NCI-H69 (cell line): ENCODE results near the gene UNC80.

ENCODE experiments used
- DNase-seq: peaks from one replicate; lab custom pipeline; 2025; lab: John Stamatoyannopoulos, UW

UNC80 gene

GRCh38 chr2:209970711-209971110 lies 199.1 kb downstream of the UNC80 start:
- no peak for DNase-seq

GRCh38 chr2:209973328-209973727 lies 201.7 kb downstream of the UNC80 start:
- DNase-seq = no peak

GRCh38 chr2:209974576-209974975 lies 202.9 kb downstream of the UNC80 start:
- DNase-seq = no peak

GRCh38 chr2:209976698-209977385 lies 205.2 kb downstream of the UNC80 start:
- no peak for DNase-seq

GRCh38 chr2:209977386-209978239 lies 206.0 kb downstream of the UNC80 start:
- peak; percentile 34 for DNase-seq

- DNase-seq = no peak
These were observed 212.7 kb downstream of the UNC80 start for GRCh38 chr2:209984291-209984690.

- no peak for DNase-seq
These were observed 214.2 kb downstream of the UNC80 start for GRCh38 chr2:209985874-209986273.

- no peak for DNase-seq
These were observed 214.8 kb downstream of the UNC80 start for GRCh38 chr2:209986415-209986814.

- no peak for DNase-seq
These were observed 216.4 kb downstream of the UNC80 start for GRCh38 chr2:209988010-209988409.

- DNase-seq = no peak
These were observed 219.2 kb downstream of the UNC80 start for GRCh38 chr2:209990838-209991237.

- DNase-seq = no peak
These were observed 222.3 kb downstream of the UNC80 start for GRCh38 chr2:209993968-209994367.

GRCh38 chr2:209998596-209998995 lies 227.0 kb downstream of the UNC80 start:
- no peak for DNase-seq

GRCh38 chr2:210000464-210001324 lies 229.1 kb downstream of the UNC80 start:
- no peak for DNase-seq

GRCh38 chr2:210002158-210003157 lies 230.8 kb downstream of the UNC80 start, which contains the start of gene RPE:
RPE (plus strand) TSS chr2:210002638; CDS start chr2:210002662, 24 bp downstream.
- DNase-seq = peak; percentile 94

GRCh38 chr2:210003359-210003758 lies 231.7 kb downstream of the UNC80 start:
- no peak for DNase-seq

GRCh38 chr2:210004881-210005280 lies 233.2 kb downstream of the UNC80 start:
- DNase-seq = no peak

GRCh38 chr2:210007895-210008294 lies 236.3 kb downstream of the UNC80 start:
- DNase-seq = no peak

GRCh38 chr2:210009126-210009525 lies 237.5 kb downstream of the UNC80 start:
- no peak for DNase-seq

- DNase-seq = no peak
These were observed 238.3 kb downstream of the UNC80 start for GRCh38 chr2:210009896-210010295.

- no peak for DNase-seq
These were observed 248.5 kb downstream of the UNC80 start for GRCh38 chr2:210020138-210020537.

GRCh38 chr2:210022824-210023223 lies 251.2 kb downstream of the UNC80 start:
- DNase-seq = no peak
